GM21737 (cell line): ENCODE results near the gene MAN1C1.

Experiments
- ATAC-seq: cut with Tn5 transposase; IDR thresholded peaks from one replicate; pipeline ENCODE4 v1.9.1; 2021; ENCODE audit warnings: mild to moderate bottlenecking, moderate library complexity; ENCODE audit not compliant: unreplicated experiment

Gene MAN1C1

DNA sequence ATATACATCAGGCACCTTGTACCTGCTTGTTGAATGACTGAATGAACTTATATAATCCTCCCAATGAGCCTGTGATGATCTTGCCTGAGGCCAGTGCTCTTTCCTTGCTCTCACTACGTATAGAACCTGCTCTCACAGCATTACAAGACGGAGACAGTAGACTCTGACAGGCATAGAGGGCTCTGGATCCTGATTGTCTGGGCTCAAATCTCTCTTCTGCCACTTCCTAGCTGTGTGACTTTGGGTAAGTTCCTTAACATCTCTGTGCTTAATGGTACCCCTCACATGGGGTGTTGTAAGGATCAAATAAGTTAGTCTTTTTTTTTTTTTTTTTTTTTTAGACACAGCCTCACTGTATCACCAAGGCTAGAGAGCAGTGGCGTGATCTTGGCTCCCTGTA is 4.2 kb upstream of the MAN1C1 start:
- ATAC-seq = no peak

DNA sequence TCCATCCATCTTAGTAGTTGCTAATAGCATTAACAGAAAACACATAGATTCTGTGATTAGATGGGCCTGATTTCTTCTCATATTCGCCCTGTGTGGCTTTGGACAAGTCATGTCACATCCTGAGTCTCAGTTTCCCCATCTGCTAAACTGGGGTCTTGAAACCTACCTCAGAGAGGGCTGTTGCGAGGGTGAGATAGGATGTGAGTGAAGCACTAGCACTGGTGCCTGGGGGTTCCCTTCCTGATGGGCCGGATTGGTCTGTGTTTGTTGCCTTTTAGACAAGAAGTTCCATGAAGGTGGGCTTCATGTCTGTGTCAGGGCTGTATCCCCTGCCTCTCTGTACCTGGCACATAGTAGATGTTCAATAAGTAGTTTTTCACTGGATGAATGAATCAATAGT is 3.5 kb upstream of the MAN1C1 start:
- no peak for ATAC-seq

DNA sequence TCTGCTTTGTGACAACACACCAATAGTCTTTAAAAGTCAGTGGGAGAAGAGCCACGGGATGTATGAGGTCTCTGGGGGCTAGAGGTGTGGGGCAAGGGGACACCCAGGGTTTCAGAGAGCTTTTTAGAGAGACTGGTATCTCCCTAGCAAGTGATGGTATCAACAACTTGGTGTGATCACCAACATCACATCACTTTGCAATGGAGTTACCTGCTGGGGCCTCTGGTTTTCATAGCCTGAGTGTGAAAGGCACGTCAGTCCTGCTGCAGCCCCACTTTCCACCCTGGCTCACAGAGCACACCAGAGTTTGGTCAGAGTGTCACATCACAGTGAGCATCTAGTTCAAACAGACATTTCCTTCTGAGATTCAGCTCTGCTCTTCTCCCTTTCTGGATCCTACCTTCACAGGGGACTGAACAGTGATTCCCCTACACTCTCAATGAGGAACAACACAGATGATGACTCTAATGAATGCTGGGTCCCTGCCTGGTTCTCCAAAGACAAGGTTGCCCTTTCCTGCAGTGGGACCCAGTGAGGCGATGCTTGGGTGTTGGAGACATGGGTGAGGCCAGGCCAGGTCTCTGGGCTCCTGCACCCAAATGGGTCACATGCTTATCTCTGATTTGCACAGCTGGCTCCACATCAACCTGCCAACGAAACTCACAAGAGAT is 2.0 kb upstream of the MAN1C1 start:
- ATAC-seq = no peak

DNA sequence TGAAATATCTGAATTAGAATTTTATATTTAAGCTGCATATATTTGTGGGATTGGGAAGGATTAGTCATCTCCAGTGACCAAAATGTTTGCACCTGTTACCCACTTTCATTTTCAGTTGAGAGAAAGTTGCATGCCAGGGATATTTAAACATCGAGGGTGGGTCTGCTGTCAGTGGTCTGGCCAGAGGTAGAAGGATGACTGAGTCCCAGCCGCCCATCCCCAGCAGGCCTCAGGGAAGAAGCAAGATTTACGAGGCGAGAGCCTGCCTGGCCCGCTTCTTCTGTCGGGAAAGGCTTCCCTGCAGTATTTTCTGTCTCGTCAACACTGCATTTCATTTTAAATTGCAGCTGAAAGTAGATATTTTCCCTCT is 1.4 kb upstream of the MAN1C1 start:
- no peak for ATAC-seq

DNA sequence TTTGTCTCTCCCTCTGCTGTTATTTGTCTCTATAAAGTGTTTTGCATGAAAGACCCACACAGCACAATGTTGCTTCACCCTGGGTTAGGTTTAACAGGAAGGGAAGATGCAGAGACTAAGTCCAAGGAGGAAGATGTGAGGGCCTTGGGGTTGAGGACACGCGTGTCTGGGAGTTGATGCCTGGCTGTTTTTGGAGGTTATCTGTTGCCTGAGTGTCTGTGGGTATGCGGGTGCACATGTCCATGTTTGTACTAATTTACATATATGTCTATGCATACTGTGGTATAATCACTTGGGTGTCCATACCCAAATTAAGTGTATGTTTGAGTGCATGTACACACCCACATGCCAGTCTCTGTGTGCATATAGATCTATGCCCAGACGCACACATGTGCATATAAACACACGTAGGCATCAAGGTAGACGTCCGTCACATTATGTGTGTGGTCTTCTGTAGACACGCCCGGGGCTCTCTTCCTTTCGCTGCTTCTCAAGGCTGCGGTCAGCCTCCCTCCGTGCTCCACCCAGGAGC is 962 bp upstream of the MAN1C1 start:
- peak; percentile 1 for ATAC-seq

DNA sequence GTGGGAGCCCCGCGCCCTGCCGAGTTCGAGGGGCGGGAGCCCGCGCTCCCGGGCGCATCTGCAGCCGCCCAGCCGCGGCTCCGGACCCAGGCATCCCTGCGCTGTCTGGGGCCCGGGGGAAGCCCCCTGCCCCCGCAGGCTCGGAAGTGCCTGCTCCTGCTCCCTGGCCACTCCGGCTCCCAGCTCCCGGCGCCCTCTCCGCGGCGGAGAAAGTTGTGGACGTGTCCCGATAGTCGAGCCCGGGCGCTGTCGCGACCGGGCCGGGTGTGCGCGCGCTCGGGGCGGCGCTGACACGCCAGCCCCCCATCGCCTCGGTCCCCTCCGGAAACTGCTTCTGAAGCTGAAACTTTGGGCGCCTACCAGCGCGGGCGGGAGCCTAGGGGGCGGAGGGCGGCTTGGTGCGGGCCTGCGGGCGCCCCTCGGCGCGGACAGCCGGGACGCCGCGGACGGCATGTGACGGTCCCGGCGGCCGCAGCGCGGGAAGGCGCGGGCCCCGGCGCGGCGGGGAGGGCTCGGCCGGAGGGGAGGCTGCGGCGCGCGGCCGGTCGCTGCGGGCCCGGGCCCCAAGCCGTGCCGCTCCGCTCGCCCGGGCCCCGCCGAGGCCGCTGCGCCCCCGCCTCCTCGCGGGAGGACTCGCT is 515 bp downstream of the MAN1C1 start:
- ATAC-seq = peak; percentile 7

DNA sequence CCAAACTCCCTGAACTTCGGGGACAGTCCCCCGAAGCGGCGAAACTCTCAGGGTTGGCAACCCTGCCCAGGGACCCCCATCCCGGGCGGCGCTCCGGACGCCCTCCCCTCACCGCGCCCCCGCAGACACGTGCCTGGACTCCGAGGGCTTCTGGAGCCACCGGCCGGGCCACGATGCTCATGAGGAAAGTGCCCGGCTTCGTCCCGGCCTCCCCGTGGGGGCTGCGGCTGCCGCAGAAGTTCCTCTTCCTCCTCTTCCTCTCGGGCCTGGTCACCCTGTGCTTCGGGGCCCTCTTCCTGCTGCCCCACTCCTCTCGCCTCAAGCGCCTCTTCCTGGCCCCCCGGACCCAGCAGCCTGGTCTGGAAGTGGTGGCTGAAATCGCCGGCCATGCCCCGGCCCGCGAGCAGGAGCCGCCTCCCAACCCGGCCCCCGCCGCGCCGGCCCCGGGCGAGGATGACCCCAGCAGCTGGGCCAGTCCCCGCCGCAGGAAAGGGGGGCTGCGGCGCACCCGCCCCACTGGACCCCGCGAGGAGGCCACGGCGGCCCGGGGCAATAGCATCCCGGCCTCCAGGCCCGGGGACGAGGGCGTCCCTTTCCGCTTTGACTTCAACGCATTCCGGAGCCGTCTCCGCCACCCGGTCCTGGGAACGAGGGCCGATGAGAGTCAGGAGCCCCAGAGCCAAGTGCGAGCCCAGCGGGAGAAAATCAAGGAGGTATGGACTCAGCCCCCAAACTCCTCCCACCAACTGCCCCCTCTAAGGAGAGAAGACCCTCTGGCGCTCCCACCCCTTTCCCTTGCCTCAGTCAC is 1.2 kb downstream of the MAN1C1 start:
- no peak for ATAC-seq

DNA sequence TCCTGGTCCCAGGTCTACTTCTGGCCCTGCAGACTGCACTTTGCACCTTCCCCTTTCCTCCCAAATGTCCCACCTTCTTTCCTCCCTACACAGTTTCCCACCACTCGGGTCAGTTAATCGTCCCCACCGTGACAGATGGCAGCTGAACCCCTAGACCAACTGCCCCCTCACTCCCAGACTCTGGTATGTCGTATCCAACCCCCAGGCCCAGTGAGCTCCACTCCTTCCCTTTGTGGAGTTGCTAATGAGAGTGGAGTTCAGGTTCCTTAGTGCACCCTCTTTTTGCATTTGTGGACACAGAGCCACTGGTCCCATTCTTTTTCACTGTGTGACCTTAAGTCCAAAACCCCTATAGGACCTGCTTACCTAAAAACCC is 1.8 kb downstream of the MAN1C1 start:
- no peak for ATAC-seq

DNA sequence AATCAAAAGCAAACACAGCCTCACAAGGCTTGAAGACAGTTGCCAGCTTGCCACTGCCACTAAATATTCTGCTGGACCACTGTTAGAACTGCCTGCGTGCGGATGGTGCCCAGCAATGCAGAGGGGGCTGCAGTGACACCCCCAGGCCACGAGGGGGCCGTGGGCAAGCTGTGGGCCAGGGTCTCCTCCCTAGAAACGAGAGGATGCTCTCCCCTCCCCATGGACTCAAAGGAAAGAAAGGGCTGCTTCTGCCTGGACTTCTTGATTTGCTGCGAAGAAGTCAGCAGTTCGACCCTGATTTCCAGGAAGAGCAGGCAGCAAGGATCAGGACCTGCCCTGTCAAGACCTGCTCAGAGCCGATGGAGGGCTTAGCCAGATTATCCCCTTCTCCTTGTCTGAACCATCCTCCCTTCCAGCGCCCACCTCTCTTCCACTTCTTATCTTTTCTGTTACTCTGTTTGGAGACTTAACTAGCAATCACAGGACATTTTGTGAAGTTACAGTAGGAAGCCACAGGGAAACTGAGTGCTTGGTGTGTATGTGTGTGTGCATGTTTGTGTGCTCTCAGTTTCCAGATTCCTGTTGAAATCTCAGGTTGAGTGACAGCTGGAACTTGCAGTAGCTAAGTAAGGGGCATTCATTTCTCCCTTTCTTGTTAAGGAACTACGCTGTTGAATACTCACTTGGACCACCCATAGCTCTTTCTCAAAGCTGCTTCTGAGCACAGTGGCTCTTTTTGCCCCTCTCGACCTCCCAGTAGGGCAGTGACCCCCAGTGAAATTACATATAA is 2.7 kb downstream of the MAN1C1 start:
- no peak for ATAC-seq

DNA sequence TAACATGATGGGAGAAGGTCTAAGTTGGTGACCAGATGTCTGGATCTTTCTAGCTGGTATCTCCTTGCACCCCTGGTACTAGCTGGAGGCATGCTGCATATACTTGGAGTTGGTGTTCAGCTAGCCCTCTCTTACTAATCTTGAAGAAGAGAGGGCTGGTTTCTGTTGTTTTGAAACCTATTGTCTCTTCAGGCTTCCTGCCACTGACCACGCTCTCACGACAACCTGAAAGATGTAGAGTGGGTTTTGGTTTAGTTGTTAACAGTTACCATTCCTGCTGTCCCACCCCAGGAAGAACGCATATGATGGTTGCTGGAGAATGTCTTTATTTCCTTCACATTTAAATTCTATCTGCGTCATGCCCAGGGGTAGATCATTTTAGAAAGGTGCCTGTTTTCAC is 3.6 kb downstream of the MAN1C1 start:
- ATAC-seq = no peak

DNA sequence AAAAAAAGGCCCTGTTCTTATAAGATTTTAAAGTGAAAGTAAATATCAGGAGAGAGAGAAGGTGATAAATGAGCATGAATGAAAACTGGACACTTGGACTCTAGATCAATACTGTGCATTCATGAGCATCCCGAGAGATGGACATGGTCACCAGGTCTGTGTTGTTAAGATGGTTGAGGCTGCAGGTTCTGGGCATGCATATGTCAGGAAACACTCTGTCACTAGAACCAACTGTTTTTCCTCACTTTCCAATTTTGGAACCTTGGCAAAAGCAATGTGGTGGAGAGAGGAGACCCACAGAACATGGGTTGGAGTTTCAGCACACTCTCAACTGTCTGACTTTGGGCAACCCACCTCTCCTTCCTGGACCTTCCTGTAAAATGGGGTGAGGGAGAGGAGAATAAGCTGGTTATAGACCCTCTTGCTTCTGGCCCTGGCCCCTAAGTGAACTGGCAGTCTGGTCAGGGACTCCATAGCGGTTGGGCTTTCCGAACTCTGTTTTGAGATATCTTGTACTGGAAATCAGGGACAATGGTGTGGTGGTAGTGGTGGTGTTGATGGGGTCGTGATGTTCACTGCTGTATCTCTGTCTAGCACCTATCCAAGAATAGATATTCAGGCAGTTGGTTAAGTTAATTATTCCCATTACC is 4.2 kb downstream of the MAN1C1 start:
- ATAC-seq = no peak

DNA sequence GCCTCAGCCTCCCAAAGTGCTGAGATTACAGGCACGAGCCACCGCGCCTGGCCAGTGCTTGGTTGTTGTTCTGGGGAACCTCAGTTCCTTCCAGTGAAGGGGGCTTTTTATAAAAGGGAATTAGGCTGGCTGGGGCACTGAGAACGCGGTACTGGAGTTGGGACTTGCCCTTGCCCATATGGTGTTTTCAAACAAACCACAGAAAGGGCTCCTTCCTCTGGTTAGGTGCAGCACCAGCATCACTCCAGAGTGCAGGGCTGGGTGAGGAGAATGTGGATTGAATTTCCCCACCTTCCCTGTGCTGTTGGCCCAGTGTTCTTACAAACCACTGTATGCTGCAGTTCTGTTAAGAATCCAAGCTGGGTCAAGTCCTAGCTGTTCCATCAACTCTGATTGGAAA is 5.3 kb downstream of the MAN1C1 start:
- no peak for ATAC-seq

DNA sequence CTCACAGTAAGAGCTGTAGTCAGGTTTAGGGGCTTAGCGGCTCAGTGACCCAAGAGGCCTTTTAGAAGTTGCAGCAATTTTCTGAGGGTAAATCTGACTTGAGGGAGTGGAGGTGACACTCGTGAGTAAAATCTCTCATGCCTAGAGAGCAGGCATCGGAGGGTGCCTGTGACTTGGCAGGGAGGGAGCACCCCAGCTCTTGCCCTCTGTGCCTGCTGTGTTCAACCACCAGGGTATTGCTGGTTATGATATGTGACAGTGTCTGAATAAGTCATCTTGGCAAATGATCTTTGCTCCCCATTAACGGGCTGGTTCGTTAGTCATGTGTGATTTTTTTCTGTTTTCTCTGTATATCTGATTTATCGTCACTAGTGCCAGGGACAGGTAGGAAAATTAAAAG is 5.9 kb downstream of the MAN1C1 start:
- no peak for ATAC-seq

DNA sequence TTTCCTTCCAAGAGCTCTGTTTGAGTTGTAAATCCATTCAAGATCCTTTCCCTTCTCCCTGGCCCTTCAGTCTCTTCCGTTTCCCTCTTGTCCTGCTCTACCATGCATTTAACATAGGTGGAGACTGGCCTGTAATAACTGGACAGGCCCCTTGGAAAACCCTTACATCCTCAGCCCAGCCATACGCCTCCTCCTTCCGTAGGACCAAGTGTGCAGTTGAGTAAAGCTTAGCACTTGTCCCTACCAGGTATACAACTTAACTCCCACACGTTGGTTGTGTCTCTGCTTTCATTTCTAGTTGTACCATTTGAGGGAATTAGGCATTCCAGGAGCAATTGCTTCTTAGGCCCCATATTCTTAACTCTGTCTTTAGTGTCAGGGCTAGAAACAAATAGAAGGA is 6.4 kb downstream of the MAN1C1 start:
- no peak for ATAC-seq

DNA sequence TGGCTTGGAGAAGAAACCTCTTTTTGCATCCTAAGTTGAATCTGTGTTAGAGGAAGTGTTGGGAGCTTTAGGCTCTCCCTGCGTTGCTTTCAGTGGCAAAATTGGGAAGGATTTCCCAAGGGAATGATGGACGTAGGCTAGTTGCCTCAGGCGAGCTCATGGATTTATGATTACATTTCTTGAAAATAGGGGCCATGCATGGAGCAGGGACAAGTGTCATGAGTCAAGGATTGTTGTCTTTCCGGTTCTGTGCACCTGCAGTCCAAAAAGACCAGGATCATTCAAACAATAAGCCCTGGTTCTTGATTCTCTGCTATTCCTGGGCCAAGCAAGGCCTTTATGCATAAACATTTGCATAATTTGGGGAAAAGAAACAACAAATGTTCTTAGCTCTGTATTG is 7.1 kb downstream of the MAN1C1 start:
- no peak for ATAC-seq

DNA sequence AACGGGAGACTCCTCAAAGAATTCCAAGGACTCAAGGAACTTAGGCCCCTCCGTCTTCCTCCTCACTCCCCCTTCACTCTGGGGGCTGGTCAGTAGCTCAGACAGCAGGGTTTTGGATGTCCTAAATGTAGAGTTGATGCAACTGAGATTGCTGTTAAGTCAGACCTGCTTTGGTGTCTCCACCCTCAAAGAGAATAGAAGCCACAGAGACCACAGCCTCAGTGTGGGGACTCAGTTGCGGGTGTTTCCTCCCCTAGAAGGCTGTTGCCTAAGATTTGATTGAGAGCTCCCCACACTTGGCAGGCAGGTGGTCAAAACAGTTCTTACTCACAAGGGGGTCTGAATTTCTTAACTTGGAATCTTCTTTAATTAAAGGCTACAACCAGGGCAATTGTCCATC is 7.6 kb downstream of the MAN1C1 start:
- ATAC-seq = no peak

DNA sequence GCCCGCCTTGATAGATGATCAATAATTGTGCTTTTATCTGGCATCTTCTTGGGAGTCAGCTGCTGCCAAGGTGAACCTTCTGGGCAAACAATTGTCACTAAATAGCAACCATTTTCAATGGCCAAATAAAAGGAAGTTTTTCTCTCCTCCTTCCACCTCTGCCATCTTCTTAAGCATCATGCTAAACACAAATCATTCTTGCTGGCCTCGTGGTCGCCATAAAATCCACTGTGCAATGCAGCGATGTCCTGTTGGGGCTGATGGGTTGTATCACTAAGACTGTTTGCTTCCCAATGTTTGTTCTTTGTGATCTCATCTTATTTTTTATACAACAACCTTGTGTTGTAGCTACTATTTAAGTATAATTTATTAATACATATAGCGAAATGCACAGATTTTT is 8.0 kb downstream of the MAN1C1 start:
- no peak for ATAC-seq

DNA sequence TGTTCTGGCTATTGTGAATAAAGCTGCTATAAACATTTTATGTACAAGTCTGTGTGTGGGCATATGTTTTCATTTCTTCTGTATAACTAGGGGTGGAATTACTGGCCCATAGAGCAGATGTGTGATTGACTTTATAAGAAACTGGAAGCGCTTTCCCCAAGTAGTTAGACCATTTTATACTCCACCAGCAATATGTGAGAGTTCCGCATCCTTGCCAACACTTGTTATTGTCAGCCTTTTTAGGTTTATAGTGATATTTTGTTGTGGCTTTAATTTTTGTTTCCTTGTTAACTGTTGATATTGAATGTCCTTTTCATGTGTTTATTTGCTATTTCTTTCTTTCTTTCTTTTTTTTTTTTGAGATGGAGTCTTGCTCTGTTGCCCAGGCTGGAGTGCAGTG is 9.4 kb downstream of the MAN1C1 start:
- no peak for ATAC-seq

DNA sequence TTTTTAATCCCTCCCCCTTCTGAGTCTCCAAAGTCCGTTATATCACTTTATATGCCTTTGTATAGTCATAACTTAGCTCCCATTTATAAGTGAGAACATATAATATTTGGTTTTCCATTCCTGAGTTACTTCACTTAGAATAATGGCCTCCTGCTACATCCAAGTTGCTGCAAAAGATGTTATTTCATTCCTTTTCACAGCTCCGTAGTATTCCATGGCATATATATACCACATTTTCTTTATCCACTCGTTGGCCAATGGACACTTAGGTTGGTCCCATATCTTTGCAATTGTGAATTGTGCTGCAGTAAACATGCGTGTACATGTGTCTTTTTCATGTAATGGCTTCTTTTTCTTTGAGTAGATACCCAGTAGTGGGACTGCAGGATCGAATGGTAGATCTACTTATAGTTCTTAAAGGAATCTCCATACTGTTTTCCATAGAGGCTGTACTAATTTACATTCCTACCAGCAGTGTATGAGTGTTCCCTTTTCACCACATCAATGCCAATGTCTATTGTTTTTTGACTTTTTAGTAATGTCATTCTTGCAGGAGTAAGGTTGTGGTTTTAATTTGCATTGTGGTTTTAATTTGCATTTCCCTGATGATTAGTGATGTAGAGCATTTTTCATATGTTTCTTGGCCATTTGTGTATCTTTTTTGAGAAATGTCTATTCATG is 12.3 kb downstream of the MAN1C1 start:
- ATAC-seq = no peak

DNA sequence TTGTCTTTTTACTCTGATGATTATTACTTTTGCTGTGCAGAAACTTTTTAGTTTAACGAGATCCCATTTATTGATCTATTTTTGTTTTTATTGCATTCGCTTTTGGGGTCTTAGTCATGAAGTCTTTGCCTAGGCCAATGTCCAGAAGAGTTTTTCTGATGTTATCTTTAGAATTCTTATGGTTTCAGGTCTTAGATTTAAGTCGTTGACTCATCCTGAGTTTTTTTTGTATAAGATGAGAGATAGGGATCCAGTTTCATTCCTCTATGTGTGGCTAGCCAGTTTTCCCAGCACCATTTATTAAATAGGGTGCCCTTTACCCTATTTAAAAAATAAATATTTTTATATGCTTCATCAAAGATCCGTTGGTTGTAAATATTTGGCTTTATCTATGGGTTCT is 13.2 kb downstream of the MAN1C1 start:
- no peak for ATAC-seq
